Mammary microvascular endothelial cell (primary cell): ENCODE measurements around the gene MGST2. TPM values are rescaled to one million over a fixed set of nuclear protein-coding genes. Genes with fewer than 3 reads are reported as not detected.

ENCODE experiments used
- total RNA-seq: library from RNA; depleted of rRNA; stranded (reverse); fragments of >200 nt; gene quantifications from 2 replicates; pipeline ENCODE4 v1.2.3, GENCODE V29; 2015

MGST2 gene
- total RNA-seq, result 96.9 and 99.9 TPM in 2 replicates

DNA sequence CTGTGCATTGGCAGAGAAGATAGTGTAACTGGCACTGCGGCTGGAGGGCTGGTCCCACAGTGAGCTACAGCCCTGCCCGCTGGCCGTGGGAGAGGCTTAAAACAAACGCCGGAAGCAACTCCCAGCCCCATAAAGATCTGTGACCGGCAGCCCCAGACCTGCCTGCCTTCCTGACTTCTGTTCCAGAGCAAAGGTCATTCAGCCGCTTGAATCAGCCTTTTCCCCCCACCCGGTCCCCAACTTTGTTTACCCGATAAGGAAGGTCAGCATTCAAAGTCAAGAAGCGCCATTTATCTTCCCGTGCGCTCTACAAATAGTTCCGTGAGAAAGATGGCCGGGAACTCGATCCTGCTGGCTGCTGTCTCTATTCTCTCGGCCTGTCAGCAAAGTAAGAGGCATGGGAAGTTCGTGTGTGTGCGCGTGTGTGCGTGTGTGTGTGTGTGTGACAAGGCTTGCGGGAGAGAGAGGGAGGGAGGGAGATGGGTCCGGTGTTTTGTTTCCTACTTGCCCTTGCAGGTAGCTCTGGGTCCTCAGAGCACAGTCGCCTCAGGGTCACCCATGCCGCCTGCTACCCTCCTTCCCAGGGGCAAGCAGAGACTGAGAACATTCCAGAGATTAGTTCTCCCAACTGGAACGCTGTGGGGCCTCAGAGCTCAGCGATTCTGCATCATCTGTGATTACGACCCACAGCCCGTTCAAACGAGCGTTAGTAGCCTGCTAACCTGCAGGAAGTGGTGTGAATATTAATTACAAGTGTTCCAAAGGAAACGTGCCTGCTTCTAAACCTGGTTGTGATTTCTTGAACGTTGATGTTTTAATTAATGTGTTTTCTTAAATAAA is at the start of gene MGST2:
TSS of gene MGST2 (plus strand) at position 130 of the 840 bp plus-strand sequence. CDS start at position 331, 201 bp downstream.

Other genes starting within 250 kb of the MGST2 start
- gene RAB33B, start 211.7 kb upstream of the MGST2 start, total RNA-seq, result 11.9 and 12.3 TPM in 2 replicates
- 44.3 and 47.2 TPM in 2 replicates for gene SETD7, start 109.6 kb upstream of the MGST2 start, total RNA-seq